Urothelium cell line (cell line): Measurements from ENCODE around the gene LRRFIP1.
A peak's percentile ranks its signal among the peaks of the same experiment; 100 is the strongest.

ENCODE experiments used
- DNase-seq: peaks from one replicate; pipeline ENCODE4 v3.0.0; 2011; ENCODE audit warnings: low spot score, mixed read lengths
- FAIRE-seq: peaks from 2 replicates; lab custom pipeline; 2011; peaks lifted over from hg19 to GRCh38; lab: Jason Lieb, UNC

LRRFIP1 gene

DNA sequence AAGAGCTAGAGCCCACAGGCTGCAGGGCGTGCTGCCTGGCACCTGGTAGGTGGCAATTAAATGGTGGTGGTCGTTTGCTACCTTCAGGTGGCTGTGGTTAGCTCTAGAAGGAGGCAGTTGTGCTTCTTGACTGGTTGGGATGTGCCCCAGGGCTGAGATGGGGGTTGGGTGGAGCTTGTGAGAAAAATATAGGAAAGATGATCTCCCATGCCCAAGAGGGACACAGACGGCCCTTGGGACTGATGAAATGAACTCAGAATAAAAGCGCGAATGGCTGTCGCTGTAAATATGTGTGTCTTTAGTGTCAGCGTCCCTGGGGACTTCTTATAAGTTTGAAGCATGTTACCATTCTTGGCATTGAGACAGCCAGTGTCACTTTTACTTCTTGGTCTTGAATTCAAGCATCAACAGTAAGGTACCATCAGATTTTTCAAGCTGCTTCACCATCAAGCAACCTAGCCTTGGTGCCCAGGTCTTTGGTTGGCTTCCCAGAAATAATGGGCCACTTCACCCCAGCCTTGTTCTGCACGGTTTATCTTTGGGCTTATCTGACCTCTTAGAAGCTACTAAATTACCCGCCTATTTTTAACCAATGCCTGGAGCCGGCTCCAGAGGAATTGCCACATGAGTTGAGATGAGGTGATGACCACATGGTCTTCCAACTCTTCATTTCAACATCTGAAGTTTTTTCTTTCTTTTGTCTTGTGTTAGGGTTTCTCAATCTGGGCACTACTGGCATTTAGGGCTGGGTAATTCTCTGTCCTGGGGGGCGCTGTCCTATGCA is 11.9 kb downstream of the LRRFIP1 start:
- DNase-seq: no peak
- no peak for FAIRE-seq

DNA sequence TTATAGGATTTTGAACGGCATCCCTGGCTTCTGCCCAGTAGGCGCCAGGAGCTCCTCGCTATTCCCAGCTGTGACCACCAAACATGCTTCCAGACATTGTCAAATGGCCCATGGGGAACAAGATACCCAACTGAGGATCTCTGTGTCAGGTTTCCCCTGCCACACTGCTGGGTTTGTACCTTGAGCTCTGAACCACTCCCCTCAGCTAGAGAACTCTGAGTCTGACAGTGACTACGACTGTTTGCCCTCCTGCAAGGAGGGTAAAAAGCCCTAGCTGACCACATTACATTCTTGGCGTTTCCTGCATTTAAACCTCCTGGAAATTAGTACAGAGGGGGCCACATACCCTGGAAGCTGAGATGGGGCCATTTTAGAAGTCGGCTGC is 12.4 kb downstream of the LRRFIP1 start:
- FAIRE-seq (no peak), DNase-seq (no peak)

DNA sequence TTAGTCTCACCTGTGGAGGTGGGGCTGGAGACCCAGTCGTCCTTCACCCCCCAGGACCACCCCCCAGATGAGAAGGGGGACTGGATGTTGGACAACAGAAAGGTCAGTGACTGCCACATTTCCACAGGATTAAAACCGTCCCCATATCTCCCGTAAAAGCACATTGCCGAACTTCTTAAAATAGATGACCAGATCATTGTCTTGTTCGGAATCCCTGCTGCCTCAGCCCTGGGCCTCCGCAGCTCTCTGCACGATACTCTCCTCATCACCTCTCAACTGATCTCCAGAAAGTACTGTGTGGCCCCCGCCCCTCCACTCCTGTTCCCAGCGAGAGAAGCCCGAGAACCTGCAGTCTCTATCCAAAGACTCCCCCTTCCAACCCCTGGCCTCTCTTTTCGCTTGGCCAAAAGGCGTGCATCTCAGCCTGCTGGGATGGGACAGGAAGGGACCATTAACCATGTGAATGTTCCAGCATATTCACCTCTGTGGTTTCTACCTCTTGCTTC is 13.2 kb downstream of the LRRFIP1 start:
- FAIRE-seq (no peak), DNase-seq (no peak)

DNA sequence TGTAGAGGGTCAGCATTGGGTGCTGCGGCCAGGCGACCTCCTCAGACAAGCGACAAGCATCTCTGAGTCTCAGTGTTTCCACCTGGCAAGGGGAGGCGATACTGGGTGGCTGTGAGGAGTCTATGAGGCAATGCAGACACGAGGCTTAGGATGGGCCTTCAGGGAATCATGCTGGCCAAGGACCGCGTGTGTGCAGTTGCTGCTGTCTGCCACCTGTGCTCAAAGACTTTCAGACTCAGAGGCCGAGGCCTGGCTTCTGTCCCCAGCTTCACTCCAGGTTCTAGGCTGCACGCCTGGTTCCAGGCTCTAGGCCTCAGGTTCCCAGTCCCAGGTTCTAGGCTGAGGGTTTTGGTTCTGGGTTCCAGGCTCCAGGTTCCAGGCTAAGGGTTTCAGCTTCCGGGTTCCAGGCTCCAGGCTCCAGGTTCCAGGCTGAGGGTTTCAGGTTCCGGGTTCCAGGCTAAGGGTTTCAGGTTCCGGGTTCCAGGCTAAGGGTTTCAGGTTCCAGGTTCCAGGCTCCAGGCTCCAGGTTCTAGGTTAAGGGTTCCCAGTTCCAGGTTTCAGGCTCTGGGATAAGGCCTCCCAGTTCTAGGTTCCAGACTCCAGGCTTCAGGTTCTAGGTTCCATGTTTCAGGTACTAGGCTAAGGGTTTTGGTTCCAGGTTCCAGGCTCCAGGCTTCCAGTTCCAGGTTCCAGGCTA is 14.8 kb downstream of the LRRFIP1 start:
- DNase-seq (no peak), FAIRE-seq (no peak)

DNA sequence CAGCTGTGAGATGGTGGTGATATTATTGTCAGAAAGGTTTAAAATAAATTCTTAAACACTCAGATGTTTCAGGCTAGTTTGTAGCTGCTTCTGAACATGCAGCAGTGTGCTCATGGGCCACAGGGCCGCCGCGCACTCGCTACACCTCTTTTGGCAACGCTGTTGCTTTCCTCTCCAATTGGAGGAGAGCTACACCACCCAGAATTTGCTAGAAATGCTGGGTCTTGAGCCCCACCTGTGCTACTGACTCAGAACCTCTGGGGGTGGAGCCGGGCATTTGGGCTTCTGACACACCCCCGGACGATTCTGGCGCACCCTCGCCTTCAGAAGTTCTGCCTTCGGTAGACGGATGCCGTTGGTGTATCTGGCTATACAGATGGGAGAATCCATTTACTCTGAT is 15.7 kb downstream of the LRRFIP1 start:
- DNase-seq (no peak), FAIRE-seq (no peak)

DNA sequence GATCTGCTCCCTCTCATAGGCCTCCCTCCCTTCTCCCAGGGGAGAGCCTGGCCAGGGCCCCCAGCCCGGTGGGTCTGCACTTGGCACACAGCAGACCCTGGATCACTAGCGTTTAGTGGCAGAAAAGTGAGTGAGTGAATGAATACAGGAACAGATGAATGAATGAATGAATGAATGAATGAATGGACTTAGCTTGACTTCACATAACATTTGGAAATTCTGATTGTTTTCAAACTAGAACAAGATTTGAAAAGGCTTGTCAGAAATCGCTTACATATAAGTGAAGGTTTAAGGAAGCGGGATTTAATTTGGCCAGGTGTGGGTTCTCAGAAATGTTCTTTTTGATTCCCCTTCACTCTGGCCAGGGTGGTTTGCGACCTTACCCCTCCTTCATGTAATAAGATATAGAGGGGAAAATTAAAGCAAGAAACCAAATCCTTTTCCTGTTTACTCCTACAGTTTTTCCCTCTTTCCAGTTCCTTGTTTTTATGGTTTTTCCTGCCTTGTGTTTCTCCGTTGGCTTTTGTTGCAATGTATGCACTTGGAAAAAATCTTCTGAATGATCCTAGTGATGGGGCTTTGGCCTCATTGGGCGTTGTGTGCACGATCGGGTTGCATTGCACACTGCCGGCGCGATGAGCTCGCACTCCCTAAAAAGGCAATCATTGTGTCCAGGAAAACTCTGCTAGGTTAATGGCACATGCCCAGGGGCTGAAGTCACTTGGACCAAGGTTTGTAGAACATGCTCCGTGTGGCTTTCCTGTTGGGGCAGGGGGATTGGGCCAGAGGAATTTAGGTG is 16.4 kb downstream of the LRRFIP1 start:
- DNase-seq: no peak
- FAIRE-seq: no peak

DNA sequence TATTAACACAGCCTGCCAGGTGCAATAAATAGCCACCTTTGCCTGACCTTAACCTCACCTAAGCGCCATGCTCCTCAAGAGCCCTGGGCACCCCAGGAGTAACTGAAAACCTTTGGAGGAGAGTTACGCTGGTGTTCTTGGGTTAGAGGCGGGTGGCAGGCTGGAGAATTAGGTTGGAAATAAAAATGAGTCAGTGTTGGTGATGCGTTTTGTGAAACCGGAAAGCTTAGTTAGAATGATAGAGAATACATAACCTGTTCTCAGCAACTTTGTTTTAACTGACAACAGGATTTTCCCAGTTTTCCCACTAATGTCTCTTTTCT is 17.0 kb downstream of the LRRFIP1 start:
- DNase-seq (no peak), FAIRE-seq (no peak)

DNA sequence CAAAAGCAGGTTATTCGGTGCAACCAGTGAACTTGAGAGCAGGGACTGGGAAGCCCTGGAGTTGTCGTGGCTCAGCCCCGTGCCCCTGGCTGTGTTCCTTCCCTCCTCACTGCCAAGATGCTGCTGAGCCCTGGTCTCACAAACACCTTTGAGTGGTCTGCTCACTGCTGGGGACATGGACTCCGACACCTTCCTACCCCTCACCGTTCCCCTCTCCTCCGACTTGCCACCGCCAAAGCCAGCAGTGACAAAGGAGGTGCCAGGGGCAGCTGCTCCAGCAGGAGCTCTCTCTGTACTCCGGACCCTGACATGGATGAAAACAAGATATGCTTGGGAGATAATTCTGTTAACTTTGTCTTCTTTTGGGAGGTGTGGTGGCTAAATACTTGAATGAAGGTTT is 17.9 kb downstream of the LRRFIP1 start:
- no peak for DNase-seq
- no peak for FAIRE-seq

DNA sequence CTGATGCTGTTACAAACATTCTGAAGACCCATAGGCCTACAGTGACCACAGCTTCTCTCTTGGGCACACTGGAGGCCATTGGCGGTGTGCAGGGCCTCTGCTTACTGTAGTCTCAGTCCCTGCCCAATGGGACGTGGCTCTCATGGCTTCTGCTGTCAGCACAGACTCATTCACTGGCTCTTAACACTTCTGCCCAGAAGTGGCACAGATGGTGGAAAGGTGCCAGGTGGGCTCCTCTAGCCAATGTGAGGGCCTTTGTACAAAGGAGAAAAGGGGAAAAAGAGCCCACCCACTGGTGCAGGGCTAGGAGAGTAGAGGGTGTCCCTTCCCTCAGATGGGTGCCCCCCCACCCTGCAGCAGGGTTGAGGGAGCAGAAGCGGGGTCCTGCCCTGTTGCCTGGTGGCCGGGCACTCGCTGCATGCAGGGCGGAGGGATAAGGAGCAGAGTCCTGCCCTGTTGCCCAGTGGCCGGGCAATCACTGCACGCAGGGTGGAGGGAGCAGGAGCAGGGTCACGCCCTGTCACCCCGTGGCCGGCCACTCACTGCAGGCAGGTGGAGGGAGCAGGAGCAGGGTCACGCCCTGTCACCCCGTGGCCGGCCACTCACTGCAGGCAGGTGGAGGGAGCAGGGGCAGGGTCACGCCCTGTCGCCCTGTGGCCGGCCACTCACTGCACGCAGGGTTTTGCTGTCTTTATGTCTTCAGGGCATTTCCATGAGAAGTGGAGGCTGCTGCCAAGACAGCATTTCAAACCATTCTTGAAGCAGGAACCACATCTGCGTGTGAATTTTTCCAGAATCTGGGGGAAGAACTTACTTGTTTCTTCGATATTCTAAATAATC is 20.0 kb downstream of the LRRFIP1 start:
- no peak for FAIRE-seq
- DNase-seq: no peak

DNA sequence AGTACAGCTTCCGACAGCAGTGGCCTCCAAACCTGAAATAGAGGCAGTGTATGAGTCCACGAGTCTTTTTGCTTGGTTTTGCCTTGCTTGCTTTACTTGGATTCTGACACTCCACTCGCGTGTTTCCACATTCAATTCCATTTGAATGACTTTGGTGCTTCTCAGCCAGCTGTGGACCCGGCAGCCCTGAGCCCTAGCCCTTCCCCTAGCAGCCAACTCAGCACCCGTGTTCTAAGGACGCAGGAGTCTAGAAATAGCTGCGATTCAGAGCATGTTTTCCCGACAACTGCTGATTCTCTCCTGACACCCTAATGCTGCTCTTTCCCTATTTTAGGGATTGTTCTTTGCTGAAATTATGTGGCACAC is 20.6 kb downstream of the LRRFIP1 start:
- DNase-seq (no peak), FAIRE-seq (no peak)

DNA sequence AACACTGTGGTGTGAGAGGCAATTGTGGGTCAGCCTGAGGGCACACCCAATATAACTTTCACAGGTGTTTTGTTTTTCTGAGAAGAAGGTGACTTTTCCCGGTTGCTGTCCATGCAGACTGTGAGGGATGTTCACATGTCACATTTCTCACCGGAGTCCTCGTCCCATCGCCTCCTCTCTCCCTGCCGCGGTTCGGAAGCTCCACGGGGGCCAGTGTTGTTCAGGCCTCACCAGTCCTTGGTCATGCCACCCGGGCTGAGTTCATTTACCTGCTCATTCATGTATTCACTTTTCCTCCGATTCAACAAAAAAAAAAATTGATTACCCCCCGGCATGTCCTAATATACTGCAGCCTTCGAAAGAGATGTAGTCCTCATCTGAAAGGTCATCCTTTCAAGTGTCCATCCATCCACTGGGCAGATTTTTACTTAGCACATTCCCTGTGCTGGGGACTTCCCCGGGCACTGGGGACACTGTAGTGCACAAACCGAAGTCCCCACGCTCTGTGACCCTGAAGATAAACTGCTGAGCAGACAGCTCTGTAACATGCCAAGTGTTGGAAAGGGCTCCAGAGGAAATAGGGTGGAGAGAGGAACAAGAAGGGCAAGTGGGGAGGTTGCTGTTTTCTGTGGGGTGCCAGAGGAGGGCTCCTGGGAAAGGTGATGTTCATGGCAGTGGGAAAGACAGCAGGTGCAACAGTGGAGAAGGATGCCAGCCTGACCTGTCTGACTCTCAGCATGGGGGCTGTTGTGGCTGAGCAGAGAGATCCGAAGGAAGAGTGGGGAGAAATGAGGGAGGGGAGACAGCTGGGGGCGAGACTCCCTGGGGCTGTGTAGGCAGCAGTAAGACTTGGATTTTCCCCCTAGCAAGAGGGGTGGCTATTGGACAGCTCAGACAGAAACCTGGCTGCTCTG is 22.4 kb downstream of the LRRFIP1 start:
- FAIRE-seq (no peak), DNase-seq (no peak)

DNA sequence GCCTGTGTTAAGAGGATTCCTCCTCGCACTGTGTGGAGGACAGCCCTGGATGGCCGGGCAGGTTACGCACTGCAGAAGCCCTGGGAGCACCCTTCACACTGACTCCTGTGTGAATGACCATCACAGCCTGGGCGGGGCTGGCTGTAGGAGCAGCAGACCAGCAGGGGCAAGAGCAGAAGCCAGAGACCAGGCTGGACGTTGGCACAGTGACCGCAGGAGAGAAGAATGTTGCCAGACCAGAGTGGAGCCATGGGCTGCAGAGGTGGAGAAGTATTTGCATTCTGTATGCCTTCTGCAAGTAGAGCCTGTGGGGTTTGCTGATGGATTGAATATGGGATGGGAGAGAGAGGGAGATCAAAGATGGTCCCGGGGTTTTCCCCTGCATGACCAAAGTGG is 23.1 kb downstream of the LRRFIP1 start:
- FAIRE-seq: no peak
- no peak for DNase-seq

DNA sequence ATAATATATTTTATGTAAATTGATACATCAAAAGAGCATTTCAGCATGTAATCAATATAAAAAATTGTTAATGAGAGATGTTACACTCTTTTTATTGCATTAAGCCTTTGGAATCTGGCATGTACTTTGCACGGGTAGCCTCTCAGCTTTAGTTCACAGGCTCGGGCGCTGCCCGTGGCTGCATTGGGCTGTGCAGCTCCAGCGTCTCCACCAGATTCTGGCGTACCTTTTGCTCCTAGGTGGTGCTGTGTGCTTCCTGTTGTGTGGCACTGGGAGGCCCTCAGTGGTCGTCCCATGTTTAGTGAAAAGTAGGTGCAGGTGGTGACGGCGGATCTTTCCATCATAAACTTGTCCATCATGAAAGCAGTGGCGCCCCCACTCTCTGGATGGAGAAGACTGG is 24.4 kb downstream of the LRRFIP1 start:
- DNase-seq (no peak), FAIRE-seq (no peak)

DNA sequence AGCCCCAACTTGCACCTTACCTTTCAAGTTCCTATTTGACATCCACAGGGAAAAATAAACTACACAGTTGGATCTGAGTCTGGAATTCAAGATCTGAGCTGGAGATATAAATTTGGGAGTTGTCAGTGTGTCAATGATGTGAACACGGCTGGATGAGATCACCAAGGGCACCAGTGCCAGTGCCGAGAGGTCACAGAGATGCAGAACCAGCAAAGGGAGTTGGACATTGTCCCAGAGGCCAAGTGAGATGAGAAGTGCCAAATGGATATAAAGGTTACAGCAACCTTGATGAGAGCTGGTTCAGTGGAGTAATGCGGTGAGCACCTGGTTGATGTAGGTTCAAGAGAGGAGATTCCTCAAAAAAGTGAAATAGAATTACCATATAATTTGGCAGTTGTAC is 24.8 kb downstream of the LRRFIP1 start:
- FAIRE-seq: no peak
- no peak for DNase-seq

DNA sequence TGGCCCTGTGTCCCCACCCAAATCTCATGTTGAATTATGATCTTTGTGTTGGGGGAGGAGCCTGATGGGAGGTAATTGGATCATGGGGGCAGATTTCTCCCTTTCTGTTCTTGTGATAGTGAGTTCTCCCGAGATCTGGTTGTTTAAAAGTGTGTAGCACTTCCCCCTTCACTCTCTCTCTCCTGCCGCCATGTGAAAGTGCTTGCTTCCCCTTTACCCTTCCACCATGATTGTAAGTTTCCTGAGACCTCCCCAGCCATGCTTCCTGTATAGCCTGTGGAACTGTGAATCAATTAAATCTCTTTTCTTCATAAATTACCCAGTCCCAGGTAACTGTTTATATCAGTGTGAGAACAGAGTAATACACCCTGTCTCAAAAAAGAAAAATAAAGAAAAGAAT is 25.5 kb downstream of the LRRFIP1 start:
- DNase-seq: no peak
- FAIRE-seq: no peak

DNA sequence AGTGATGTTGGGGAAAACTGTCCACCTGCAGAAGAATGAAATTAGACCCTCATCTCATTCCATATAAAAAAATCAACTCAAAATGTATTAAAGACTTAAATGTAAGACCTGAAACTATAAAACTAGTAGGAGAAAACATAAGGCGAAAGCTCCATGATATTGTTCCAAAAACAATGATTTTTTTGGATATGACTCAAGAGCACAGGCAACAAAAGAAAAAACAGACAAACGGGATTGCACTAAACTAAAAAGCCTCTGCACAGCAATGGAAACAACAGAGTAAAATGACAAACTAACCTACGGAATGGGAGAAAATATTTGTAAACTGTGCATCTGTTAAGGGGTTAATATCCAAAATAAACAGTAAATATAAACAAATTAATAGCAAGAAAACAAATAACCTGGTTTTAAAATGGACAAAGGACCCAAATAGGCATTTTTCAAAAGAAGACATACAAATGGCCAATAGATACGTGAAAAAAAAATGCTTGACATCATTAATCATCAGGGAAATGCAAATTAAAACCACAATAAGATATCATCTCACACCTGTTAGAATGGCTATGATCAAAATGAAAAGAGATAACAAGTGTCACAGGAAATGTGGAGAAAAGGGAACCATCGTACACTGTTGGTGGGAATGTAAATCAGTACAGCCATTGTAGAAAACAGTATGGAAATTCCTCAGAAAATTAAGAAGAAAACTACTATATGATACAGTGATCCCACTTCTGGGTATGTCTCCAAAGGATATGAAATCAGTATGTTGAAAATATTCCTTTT is 26.6 kb downstream of the LRRFIP1 start:
- no peak for FAIRE-seq
- DNase-seq: no peak

DNA sequence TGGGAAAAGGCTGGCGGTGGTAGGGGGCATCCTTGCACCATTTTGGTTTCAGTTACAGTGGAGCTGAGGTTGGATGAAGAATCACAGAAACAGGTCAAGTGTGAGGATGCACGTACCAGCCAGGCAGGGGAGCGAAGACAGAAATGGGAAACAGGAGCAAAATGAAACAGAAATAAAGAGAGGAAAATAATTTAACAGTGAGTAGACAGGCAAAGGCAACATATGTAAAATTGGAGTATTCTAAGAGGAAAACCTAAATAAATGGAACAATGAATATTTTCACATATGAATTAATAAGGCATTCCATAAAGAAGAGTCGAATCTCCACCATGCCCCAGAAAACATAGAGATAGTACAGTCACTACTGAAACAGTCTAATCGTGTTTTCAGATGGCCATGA is 29.7 kb downstream of the LRRFIP1 start:
- no peak for FAIRE-seq
- no peak for DNase-seq

DNA sequence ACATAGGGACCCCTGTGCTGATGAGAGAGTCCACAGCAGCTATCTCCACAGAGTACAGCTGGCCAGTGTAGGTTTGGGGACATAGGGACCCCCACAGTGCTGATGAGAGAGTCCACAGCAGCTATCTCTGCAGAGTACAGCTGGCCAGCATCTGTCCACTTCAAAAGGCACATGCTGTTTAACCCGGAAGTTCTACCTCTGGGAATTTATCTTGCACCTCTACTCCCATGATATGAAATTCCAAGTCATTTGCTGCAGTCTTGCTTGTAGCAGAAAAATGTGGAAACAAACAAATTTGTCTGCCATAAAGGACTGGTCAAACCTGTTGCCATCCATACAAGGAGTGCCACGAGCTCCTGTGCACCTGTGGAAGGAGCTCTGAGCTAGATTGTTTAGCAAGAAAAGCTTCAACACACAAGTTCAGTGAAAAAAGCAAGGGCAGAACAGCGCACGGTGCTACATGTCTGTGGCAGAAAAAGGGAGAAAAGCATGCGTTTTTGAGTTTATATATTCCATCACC is 33.1 kb downstream of the LRRFIP1 start:
- FAIRE-seq: no peak
- DNase-seq: no peak

DNA sequence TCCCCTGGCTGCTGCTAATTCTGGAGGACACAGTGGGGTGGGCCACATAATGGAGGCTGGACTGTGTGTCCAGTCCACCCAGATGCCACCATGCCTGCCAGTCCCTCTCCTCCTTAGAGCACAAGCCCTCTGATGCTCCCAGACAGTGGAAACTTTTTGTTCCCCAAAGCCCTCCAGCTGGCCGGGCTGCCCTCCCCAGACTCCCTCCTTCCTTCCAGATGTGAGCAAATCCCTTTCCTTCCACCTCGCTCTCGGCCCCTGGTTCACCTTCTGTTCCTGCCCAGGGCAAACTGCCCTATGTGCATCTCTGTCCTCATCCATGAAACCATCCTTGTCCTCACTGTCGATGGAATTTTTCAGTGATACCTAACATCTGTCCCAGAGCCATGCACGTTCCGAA is 33.9 kb downstream of the LRRFIP1 start:
- peak; percentile 20 for FAIRE-seq
- DNase-seq: no peak
